Measurements from ENCODE around the gene CCER1. TPM values are rescaled to one million over a fixed set of nuclear protein-coding genes. Genes with fewer than 3 reads are reported as not detected.

Gene CCER1
- polyA plus RNA-seq, 1 donor from 2014 or later, result not detected

- H3K27me3 Mint-ChIP-seq, result no peaks in the 10 kb centered on the region
- H3K36me3 Mint-ChIP-seq, result no peaks in the 10 kb centered on the region
- no peak overlapping the region for H3K4me3 Mint-ChIP-seq
- H3K27ac Mint-ChIP-seq, result no peak overlapping the region
- no peaks in the 10 kb centered on the region for H3K4me1 Mint-ChIP-seq
- no peaks in the 10 kb centered on the region for H3K9me3 Mint-ChIP-seq
Observed at GRCh38 chr12:90953956-90954421, 987 bp downstream of the CCER1 start.

GRCh38 chr12:90951432-90952105 is 3.4 kb downstream of the CCER1 start:
- Mint-ChIP-seq H3K27me3 (no peaks in the 10 kb centered on the region), H3K36me3 (no peaks in the 10 kb centered on the region), H3K4me3 (no peak overlapping the region), H3K27ac (no peak overlapping the region), H3K4me1 (no peaks in the 10 kb centered on the region), H3K9me3 (no peaks in the 10 kb centered on the region)

- H3K27ac Mint-ChIP-seq, result no peak overlapping the region
- no peaks in the 10 kb centered on the region for H3K27me3 Mint-ChIP-seq
- H3K4me3 Mint-ChIP-seq, result no peak overlapping the region
- H3K4me1 Mint-ChIP-seq, result no peaks in the 10 kb centered on the region
- H3K9me3 Mint-ChIP-seq, result no peaks in the 10 kb centered on the region
- H3K36me3 Mint-ChIP-seq, result no peaks in the 10 kb centered on the region
Observed at GRCh38 chr12:90947869-90948268, 7.1 kb downstream of the CCER1 start.

- Mint-ChIP-seq H3K4me1 (no peaks in the 10 kb centered on the region), H3K27me3 (no peaks in the 10 kb centered on the region), H3K36me3 (no peaks in the 10 kb centered on the region), H3K4me3 (no peak overlapping the region), H3K27ac (no peak overlapping the region), H3K9me3 (no peaks in the 10 kb centered on the region)
Observed at GRCh38 chr12:90945070-90945649, 9.8 kb downstream of the CCER1 start.

- no peaks in the 10 kb centered on the region for H3K4me1 Mint-ChIP-seq
- H3K4me3 Mint-ChIP-seq, result no peak overlapping the region
- no peaks in the 10 kb centered on the region for H3K9me3 Mint-ChIP-seq
- no peak overlapping the region for H3K27ac Mint-ChIP-seq
- H3K27me3 Mint-ChIP-seq, result peaks cover 4% of the 10 kb centered on the region
- peaks cover 2% of the 10 kb centered on the region for H3K36me3 Mint-ChIP-seq
Observed at GRCh38 chr12:90943255-90943654, 11.7 kb downstream of the CCER1 start.

- Mint-ChIP-seq H3K9me3 (no peaks in the 10 kb centered on the region), H3K4me3 (no peak overlapping the region), H3K27me3 (peaks cover 8% of the 10 kb centered on the region), H3K36me3 (peaks cover 2% of the 10 kb centered on the region), H3K4me1 (no peaks in the 10 kb centered on the region), H3K27ac (no peak overlapping the region)
Observed at GRCh38 chr12:90940872-90941499, 14.0 kb downstream of the CCER1 start.

GRCh38 chr12:90939382-90939781 is 15.6 kb downstream of the CCER1 start:
- H3K4me1 Mint-ChIP-seq, result no peaks in the 10 kb centered on the region
- H3K36me3 Mint-ChIP-seq, result peaks cover 2% of the 10 kb centered on the region
- peaks cover 8% of the 10 kb centered on the region for H3K27me3 Mint-ChIP-seq
- H3K4me3 Mint-ChIP-seq, result no peak overlapping the region
- H3K27ac Mint-ChIP-seq, result no peak overlapping the region
- H3K9me3 Mint-ChIP-seq, result no peaks in the 10 kb centered on the region

GRCh38 chr12:90938451-90938850 is 16.5 kb downstream of the CCER1 start:
- Mint-ChIP-seq H3K27ac (no peak overlapping the region), H3K36me3 (peaks cover 2% of the 10 kb centered on the region), H3K4me3 (no peak overlapping the region), H3K4me1 (no peaks in the 10 kb centered on the region), H3K9me3 (no peaks in the 10 kb centered on the region), H3K27me3 (peaks cover 8% of the 10 kb centered on the region)

- Mint-ChIP-seq H3K4me3 (no peak overlapping the region), H3K9me3 (peaks cover 0 to 2% (median 0%) of the 10 kb centered on the region in 3 donors), H3K27me3 (peaks cover 8% of the 10 kb centered on the region), H3K27ac (no peak overlapping the region), H3K4me1 (no peaks in the 10 kb centered on the region), H3K36me3 (peaks cover 2% of the 10 kb centered on the region)
Observed at GRCh38 chr12:90937651-90938050, 17.3 kb downstream of the CCER1 start.

- peaks cover 8% of the 10 kb centered on the region for H3K27me3 Mint-ChIP-seq
- H3K36me3 Mint-ChIP-seq, result peaks cover 2% of the 10 kb centered on the region
- peaks cover 0 to 8% (median 0%) of the 10 kb centered on the region in 3 donors for H3K9me3 Mint-ChIP-seq
- no peaks in the 10 kb centered on the region for H3K4me1 Mint-ChIP-seq
- H3K27ac Mint-ChIP-seq, result peak overlapping the region in 1 of 3 donors; percentile 1
- no peak overlapping the region for H3K4me3 Mint-ChIP-seq
Observed at GRCh38 chr12:90936230-90937005, 18.6 kb downstream of the CCER1 start.

- Mint-ChIP-seq H3K27ac (no peak overlapping the region), H3K9me3 (peaks cover 1 to 14% (median 4%) of the 10 kb centered on the region in 3 donors), H3K4me1 (no peaks in the 10 kb centered on the region), H3K4me3 (no peak overlapping the region), H3K36me3 (no peaks in the 10 kb centered on the region), H3K27me3 (peaks cover 2% of the 10 kb centered on the region)
Observed at GRCh38 chr12:90925562-90925961, 29.4 kb downstream of the CCER1 start.

- H3K36me3 Mint-ChIP-seq, result no peaks in the 10 kb centered on the region
- peaks cover 0 to 10% (median 2%) of the 10 kb centered on the region in 3 donors for H3K9me3 Mint-ChIP-seq
Observed at GRCh38 chr12:90924406-90924805, 30.6 kb downstream of the CCER1 start.

GRCh38 chr12:90922145-90922627 is 32.8 kb downstream of the CCER1 start:
- Mint-ChIP-seq H3K4me3 (no peak overlapping the region), H3K27ac (no peak overlapping the region), H3K4me1 (no peaks in the 10 kb centered on the region), H3K9me3 (no peaks in the 10 kb centered on the region), H3K36me3 (no peaks in the 10 kb centered on the region), H3K27me3 (peaks cover 2% of the 10 kb centered on the region)

More at GRCh38 chr12:90924406-90924805, 30.6 kb downstream of the CCER1 start:
- peaks cover 2% of the 10 kb centered on the region for H3K27me3 Mint-ChIP-seq
- no peaks in the 10 kb centered on the region for H3K4me1 Mint-ChIP-seq
- no peak overlapping the region for H3K27ac Mint-ChIP-seq
- no peak overlapping the region for H3K4me3 Mint-ChIP-seq

GRCh38 chr12:90921536-90921935 is 33.4 kb downstream of the CCER1 start:
- Mint-ChIP-seq H3K4me3 (no peak overlapping the region), H3K27me3 (no peaks in the 10 kb centered on the region), H3K27ac (no peak overlapping the region), H3K4me1 (no peaks in the 10 kb centered on the region), H3K36me3 (no peaks in the 10 kb centered on the region), H3K9me3 (no peaks in the 10 kb centered on the region)

GRCh38 chr12:90920222-90920621 is 34.8 kb downstream of the CCER1 start:
- no peaks in the 10 kb centered on the region for H3K27me3 Mint-ChIP-seq
- H3K27ac Mint-ChIP-seq, result no peak overlapping the region
- no peaks in the 10 kb centered on the region for H3K4me1 Mint-ChIP-seq
- H3K36me3 Mint-ChIP-seq, result no peaks in the 10 kb centered on the region
- H3K9me3 Mint-ChIP-seq, result no peaks in the 10 kb centered on the region
- no peak overlapping the region for H3K4me3 Mint-ChIP-seq
